ENCODE results near the gene MINK1.

GRCh38 chr17:4862720-4863119 lies 29.6 kb downstream of the MINK1 start:
- TF ChIP-seq POLR2AphosphoS5 (IDR thresholded peaks at IDR 0.05): no peak
- no peak for TF ChIP-seq POLR2A (IDR thresholded peaks at IDR 0.05)
- TF ChIP-seq EP300 (IDR thresholded peaks at IDR 0.05; ENCODE audit: low read depth): no peak
- TF ChIP-seq CTCF (IDR thresholded peaks at IDR 0.05): no peak

Data from transverse colon (tissue), 4 donors.